ENCODE data around the gene CSTF1.

CSTF1 gene

GRCh38 chr20:56412473-56412790, 20.0 kb downstream of the CSTF1 start:
- Histone ChIP-seq H3K9me3 (ENCODE audit: control insufficient read depth, low read length) (no peaks in the 10 kb centered on the region), H3K27ac (no peak overlapping the region), H3K4me3 (ENCODE audit: low read depth, low read length) (no peak overlapping the region), H3K27me3 (ENCODE audit: control insufficient read depth, insufficient read depth, low read length) (no peaks in the 10 kb centered on the region), H3K36me3 (ENCODE audit: control insufficient read depth, insufficient read depth, low read length) (no peaks in the 10 kb centered on the region), H3K79me2 (no peaks in the 10 kb centered on the region), H3K4me1 (no peaks in the 10 kb centered on the region), H2AFZ (no peak overlapping the region), H3K9ac (no peak overlapping the region), H3K4me2 (ENCODE audit: low read length) (no peak overlapping the region)
- TF ChIP-seq, protein P1, sequence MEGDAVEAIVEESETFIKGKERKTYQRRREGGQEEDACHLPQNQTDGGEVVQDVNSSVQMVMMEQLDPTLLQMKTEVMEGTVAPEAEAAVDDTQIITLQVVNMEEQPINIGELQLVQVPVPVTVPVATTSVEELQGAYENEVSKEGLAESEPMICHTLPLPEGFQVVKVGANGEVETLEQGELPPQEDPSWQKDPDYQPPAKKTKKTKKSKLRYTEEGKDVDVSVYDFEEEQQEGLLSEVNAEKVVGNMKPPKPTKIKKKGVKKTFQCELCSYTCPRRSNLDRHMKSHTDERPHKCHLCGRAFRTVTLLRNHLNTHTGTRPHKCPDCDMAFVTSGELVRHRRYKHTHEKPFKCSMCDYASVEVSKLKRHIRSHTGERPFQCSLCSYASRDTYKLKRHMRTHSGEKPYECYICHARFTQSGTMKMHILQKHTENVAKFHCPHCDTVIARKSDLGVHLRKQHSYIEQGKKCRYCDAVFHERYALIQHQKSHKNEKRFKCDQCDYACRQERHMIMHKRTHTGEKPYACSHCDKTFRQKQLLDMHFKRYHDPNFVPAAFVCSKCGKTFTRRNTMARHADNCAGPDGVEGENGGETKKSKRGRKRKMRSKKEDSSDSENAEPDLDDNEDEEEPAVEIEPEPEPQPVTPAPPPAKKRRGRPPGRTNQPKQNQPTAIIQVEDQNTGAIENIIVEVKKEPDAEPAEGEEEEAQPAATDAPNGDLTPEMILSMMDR (IDR thresholded peaks at IDR 0.05) = no peak

GRCh38 chr20:56412949-56413348, 20.5 kb downstream of the CSTF1 start:
- no peak overlapping the region for H3K4me3 ChIP-seq (ENCODE audit: low read depth, low read length)

DNA sequence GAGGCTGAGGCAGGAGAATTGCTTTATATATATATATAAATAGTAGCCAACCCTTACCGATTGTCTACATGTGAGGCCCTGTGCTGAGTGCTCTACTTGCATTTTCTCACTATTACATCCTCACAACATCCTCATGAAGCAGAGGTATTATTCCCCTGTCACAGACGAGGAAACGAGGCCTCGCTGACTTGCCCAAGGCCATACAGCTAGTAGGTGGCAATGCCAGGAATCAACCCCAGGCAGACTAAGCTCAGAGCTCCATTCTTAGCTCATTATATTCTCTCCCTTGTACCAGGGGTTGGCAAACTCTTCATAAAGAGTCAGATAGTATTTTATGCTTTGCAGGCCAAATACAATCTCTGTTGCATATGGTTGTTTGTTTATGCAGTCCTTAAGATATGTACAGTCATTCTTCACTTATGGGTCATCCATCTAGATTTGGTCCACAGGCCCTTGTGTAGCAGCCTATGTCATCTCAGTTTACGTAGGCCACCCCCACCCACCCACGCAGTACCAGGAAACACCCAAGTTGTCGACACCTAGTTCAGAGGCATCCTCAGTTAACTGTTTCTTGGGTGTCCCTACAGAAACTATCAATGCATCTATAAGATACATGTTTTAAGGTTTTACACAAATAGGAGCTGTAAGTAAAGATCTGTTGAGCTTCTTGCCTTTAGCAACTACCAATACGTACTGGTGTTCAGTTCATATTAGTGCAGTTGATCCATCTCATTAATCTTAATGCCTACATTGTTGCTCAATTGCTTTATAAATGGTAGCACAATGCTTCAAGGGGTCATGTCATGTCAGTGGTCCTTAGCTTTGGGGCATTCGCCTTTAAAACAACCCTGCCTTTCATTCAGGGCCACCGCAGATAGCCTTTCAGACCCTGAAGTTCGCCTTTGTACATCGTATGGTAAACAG, 22.7 kb downstream of the CSTF1 start:
- Histone ChIP-seq H3K79me2 (no peaks in the 10 kb centered on the region), H3K36me3 (ENCODE audit: control insufficient read depth, insufficient read depth, low read length) (no peaks in the 10 kb centered on the region), H3K27ac (no peak overlapping the region), H2AFZ (no peak overlapping the region), H3K9me3 (ENCODE audit: control insufficient read depth, low read length) (no peaks in the 10 kb centered on the region), H3K4me2 (ENCODE audit: low read length) (no peak overlapping the region), H3K4me3 (ENCODE audit: low read depth, low read length) (no peak overlapping the region), H3K27me3 (ENCODE audit: control insufficient read depth, insufficient read depth, low read length) (no peaks in the 10 kb centered on the region), H3K9ac (no peak overlapping the region), H3K4me1 (no peaks in the 10 kb centered on the region)
- TF ChIP-seq, protein P1 (IDR thresholded peaks at IDR 0.05) = no peak

More at GRCh38 chr20:56412949-56413348, 20.5 kb downstream of the CSTF1 start:
- H3K27ac ChIP-seq = no peak overlapping the region
- H2AFZ ChIP-seq = no peak overlapping the region
- H3K36me3 ChIP-seq (ENCODE audit: control insufficient read depth, insufficient read depth, low read length) = no peaks in the 10 kb centered on the region
- H3K9ac ChIP-seq = no peak overlapping the region
- TF ChIP-seq, protein P1 (IDR thresholded peaks at IDR 0.05) = no peak
- H3K9me3 ChIP-seq (ENCODE audit: control insufficient read depth, low read length) = no peaks in the 10 kb centered on the region
- no peaks in the 10 kb centered on the region for H3K27me3 ChIP-seq (ENCODE audit: control insufficient read depth, insufficient read depth, low read length)
- no peaks in the 10 kb centered on the region for H3K4me1 ChIP-seq
- H3K4me2 ChIP-seq (ENCODE audit: low read length) = no peak overlapping the region
- H3K79me2 ChIP-seq = no peaks in the 10 kb centered on the region

DNA sequence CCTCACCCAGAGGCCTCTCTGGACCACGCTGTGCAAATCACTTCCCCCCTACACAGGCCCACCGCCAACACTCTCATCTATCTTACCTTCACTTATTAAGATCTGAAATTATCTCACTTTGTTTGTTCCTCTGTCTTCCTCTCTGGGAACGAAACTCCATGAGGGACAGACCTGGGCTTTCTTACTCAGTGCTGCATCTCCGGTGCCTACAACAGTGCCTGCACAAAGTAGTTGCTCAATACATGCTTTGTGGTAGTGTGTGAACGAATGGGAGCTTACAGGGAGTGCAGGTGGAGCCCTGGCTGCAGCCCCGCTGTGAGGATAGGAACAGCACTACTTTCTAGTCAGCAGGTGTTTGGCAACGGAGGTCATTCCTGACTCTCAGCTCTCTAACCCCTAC, 25.0 kb downstream of the CSTF1 start:
- H3K4me1 ChIP-seq = no peaks in the 10 kb centered on the region
- no peak overlapping the region for H3K4me3 ChIP-seq (ENCODE audit: low read depth, low read length)
- no peaks in the 10 kb centered on the region for H3K36me3 ChIP-seq (ENCODE audit: control insufficient read depth, insufficient read depth, low read length)
- H3K27me3 ChIP-seq (ENCODE audit: control insufficient read depth, insufficient read depth, low read length) = no peaks in the 10 kb centered on the region
- no peak overlapping the region for H3K9ac ChIP-seq
- TF ChIP-seq, protein P1 (IDR thresholded peaks at IDR 0.05) = no peak
- H3K9me3 ChIP-seq (ENCODE audit: control insufficient read depth, low read length) = no peaks in the 10 kb centered on the region
- no peak overlapping the region for H3K4me2 ChIP-seq (ENCODE audit: low read length)
- no peak overlapping the region for H3K27ac ChIP-seq
- no peak overlapping the region for H2AFZ ChIP-seq
- H3K79me2 ChIP-seq = no peaks in the 10 kb centered on the region

DNA sequence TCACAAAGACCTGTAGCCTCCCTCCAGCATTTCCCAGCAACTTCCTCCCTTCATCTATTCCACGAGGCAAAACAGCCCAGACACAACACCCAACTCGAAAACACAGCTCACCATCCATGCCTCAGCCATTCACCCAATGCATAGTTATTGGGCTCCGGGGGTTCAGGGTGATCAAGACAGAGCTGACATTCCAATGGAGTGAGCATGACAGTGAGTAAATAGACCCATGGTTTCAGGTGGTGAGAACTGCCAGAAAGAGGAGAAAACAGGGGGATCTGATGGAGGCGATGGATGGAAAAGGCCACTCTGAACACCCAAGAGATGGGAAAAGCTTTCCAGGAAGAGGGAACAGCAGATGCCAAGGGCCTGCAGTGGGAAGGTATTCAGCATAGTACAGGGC, 25.5 kb downstream of the CSTF1 start:
- Histone ChIP-seq H3K36me3 (ENCODE audit: control insufficient read depth, insufficient read depth, low read length) (no peaks in the 10 kb centered on the region), H3K9me3 (ENCODE audit: control insufficient read depth, low read length) (no peaks in the 10 kb centered on the region), H3K4me2 (ENCODE audit: low read length) (no peak overlapping the region), H2AFZ (no peak overlapping the region), H3K4me1 (no peaks in the 10 kb centered on the region), H3K9ac (no peak overlapping the region), H3K79me2 (no peaks in the 10 kb centered on the region), H3K27ac (no peak overlapping the region), H3K4me3 (ENCODE audit: low read depth, low read length) (no peak overlapping the region), H3K27me3 (ENCODE audit: control insufficient read depth, insufficient read depth, low read length) (no peaks in the 10 kb centered on the region)
- TF ChIP-seq, protein P1 (IDR thresholded peaks at IDR 0.05) = no peak

Measured in parathyroid adenoma (tissue), 2 donors.